ENCODE results near the gene RYR3.

- TF ChIP-seq ARNTL (CRISPR knock-in tag; IDR thresholded peaks at IDR 0.05; ENCODE audit: borderline replicate concordance, low read depth) (no peak), CSRNP3 (CRISPR knock-in tag; IDR thresholded peaks at IDR 0.05) (no peak), GLIS3 (CRISPR knock-in tag; IDR thresholded peaks at IDR 0.05) (no peak), RARB (CRISPR knock-in tag; IDR thresholded peaks at IDR 0.05) (no peak), CSDC2 (CRISPR knock-in tag; IDR thresholded peaks at IDR 0.05) (no peak), ZNF8 (CRISPR knock-in tag; IDR thresholded peaks at IDR 0.05) (no peak), ZFP30 (CRISPR knock-in tag; IDR thresholded peaks at IDR 0.05) (no peak), PPARA (CRISPR knock-in tag; IDR thresholded peaks at IDR 0.05; ENCODE audit: borderline replicate concordance) (no peak), CREB5 (CRISPR knock-in tag; IDR thresholded peaks at IDR 0.05; ENCODE audit: low read depth) (no peak), ZFP3 (CRISPR knock-in tag; IDR thresholded peaks at IDR 0.05) (no peak)
These were observed 158.0 kb downstream of the RYR3 start for GRCh38 chr15:33468740-33469139.
